ENCODE data around the gene B3GLCT. TPM values are rescaled to one million over a fixed set of nuclear protein-coding genes. Genes with fewer than 3 reads are reported as not detected.

Gene B3GLCT
- total and polyA plus RNA-seq, 4 donors, result 0.88 to 8.3 (median 4.9) TPM

DNA sequence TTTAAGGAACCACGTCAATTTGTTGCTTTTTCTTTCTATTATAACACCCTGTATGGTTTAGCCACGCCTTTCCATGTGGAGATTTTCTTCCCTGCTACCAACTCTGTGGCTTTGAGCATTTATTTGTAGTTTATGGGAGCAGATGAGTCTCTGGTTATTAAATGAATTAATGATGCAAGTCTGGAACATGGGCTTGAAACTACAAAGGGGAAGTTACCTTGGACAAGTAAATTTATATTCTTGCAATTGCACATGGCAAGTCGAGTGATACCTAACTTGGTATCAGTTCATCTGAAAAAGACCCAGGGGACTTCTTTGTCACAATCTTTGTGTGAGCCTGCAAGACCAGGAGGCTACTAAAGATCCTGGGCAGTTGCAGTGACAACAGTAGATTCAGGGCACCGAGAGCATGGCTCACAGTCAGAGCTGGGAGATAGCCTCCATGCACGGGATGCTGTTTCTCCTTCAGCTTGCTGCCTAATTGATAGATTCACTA lies 24.4 kb downstream of the B3GLCT start:
- WGBS, 2 donors, result 91 to 94% methylated on average over 5 of the region's 5 CpGs
- ATAC-seq (ENCODE audit: low FRiP score) (no peak), DNase-seq (no peak)
- Histone ChIP-seq H3K27me3 (ENCODE audit: control insufficient read depth in 1 of 2, insufficient read depth in 2 of 2, low read length in 1 of 2) (no peaks in the 10 kb centered on the region), H3K9me3 (ENCODE audit: control insufficient read depth, low read length) (no peaks in the 10 kb centered on the region), H3K4me3 (ENCODE audit: low read length in 2 of 2) (no peak overlapping the region), H3K36me3 (ENCODE audit: control insufficient read depth in 1 of 2, insufficient read depth in 2 of 2, low read length in 1 of 2) (no peaks in the 10 kb centered on the region), H3K27ac (ENCODE audit: low read depth in 1 of 2, low read length in 2 of 2) (no peak overlapping the region), H3K4me1 (ENCODE audit: control insufficient read depth in 1 of 2, insufficient read depth in 2 of 2, low read length in 2 of 2) (no peaks in the 10 kb centered on the region)
- intact Hi-C loops (cut with DNase I), result no loop called here

DNA sequence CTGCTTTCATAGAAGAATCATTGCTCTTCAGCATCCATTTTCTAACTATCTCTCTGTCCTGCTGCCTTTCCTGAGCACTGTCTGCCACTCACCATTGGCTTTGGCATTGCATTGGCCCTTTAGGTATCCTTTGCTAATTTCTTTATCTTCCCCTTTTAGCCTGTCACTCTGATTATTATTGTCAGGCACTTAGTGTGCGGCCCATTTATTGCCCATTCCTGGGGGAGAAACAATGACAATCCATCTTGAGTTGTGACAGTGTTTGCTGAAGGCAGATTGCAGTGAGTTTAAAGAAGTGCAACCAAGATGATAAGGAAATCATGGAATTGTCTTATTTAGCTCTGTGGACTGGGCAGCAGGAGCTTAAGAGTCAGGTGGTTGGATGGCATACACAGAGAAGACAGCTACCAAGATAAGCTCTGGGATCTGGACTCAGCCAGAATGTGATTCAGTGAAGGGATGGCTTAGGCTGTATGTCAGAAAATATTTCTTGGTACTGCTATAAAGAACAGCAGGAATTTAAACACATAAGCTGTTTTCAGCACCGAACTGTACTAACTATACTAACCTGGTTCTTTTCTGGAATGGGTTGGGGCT lies 25.3 kb downstream of the B3GLCT start:
- DNase-seq, result no peak
- H3K27ac ChIP-seq (ENCODE audit: low read depth in 1 of 2, low read length in 2 of 2), result no peak overlapping the region
- H3K4me1 ChIP-seq (ENCODE audit: control insufficient read depth in 1 of 2, insufficient read depth in 2 of 2, low read length in 2 of 2), result no peaks in the 10 kb centered on the region
- H3K4me3 ChIP-seq (ENCODE audit: low read length in 2 of 2), result no peak overlapping the region
- H3K9me3 ChIP-seq (ENCODE audit: control insufficient read depth, low read length), result no peaks in the 10 kb centered on the region
- H3K27me3 ChIP-seq (ENCODE audit: control insufficient read depth in 1 of 2, insufficient read depth in 2 of 2, low read length in 1 of 2), result no peaks in the 10 kb centered on the region
- no peak for ATAC-seq (ENCODE audit: low FRiP score)
- WGBS, 2 donors, result 77 to 91% methylated on average over 2 of the region's 2 CpGs
- no peaks in the 10 kb centered on the region for H3K36me3 ChIP-seq (ENCODE audit: control insufficient read depth in 1 of 2, insufficient read depth in 2 of 2, low read length in 1 of 2)
- intact Hi-C loops (cut with DNase I), result no loop called here

DNA sequence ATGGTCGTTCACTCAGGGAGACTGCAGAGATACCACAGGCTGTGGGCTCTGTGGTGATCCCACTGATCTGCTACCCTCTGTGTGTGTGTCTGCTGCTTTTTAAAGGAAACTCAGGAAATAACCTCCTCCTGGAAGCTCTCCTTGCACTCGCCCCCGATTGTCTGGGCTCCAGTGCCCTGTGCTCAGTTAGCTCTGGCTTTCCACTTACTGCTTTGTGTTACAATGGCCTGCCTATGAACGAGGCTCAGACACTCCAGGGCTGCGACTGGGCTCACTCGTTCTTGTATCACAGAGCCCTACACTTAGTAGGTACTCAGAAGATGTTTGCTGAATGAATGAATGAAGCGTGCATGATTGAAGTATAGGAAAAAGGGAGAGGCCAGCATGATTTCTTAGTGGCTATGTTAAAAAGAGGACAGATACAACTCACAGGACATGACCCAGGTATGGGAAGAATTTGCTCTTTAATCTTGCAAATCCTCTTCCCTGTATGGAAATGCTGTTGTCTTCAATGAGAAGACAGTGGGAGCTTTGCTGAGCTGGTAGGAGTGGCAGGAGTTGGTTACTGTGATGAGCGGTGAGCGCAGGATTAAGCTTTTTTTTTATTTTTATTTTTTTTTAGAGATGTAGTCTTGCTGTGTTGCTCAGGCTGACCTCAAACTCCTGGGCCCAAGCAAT lies 26.4 kb downstream of the B3GLCT start:
- 93 to 94% methylated on average over 9 of the region's 9 CpGs for WGBS, 2 donors
- intact Hi-C loops (cut with DNase I), result no loop called here
- H3K36me3 ChIP-seq (ENCODE audit: control insufficient read depth in 1 of 2, insufficient read depth in 2 of 2, low read length in 1 of 2), result no peaks in the 10 kb centered on the region
- ATAC-seq (ENCODE audit: low FRiP score) (no peak), DNase-seq (no peak)
- no peaks in the 10 kb centered on the region for H3K4me1 ChIP-seq (ENCODE audit: control insufficient read depth in 1 of 2, insufficient read depth in 2 of 2, low read length in 2 of 2)
- no peaks in the 10 kb centered on the region for H3K27me3 ChIP-seq (ENCODE audit: control insufficient read depth in 1 of 2, insufficient read depth in 2 of 2, low read length in 1 of 2)
- H3K4me3 ChIP-seq (ENCODE audit: low read length in 2 of 2), result no peak overlapping the region
- H3K27ac ChIP-seq (ENCODE audit: low read depth in 1 of 2, low read length in 2 of 2), result no peak overlapping the region
- H3K9me3 ChIP-seq (ENCODE audit: control insufficient read depth, low read length), result no peaks in the 10 kb centered on the region

DNA sequence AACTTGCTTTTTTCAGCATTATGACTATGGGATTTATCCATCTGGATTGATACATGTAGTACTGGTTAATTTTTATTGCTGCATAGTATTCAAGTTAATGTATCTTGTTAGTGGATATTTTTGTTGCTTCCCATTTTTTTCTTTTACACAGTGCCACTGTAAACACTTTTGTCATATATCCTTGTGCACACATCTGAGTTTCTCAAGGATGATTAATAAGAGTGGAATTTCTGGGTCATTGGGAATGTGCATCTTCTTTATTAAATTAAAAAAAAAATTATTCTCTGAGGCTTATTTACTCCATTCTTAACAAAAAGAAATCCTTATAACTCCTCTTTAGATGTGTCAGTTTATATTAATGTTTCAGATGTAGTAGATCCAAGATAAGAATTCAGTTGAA lies 27.3 kb downstream of the B3GLCT start:
- no peak for ATAC-seq (ENCODE audit: low FRiP score)
- intact Hi-C loops (cut with DNase I), result no loop called here
- no peaks in the 10 kb centered on the region for H3K9me3 ChIP-seq (ENCODE audit: control insufficient read depth, low read length)
- H3K27me3 ChIP-seq (ENCODE audit: control insufficient read depth in 1 of 2, insufficient read depth in 2 of 2, low read length in 1 of 2), result no peaks in the 10 kb centered on the region
- H3K4me3 ChIP-seq (ENCODE audit: low read length in 2 of 2), result no peak overlapping the region
- DNase-seq, result no peak
- H3K27ac ChIP-seq (ENCODE audit: low read depth in 1 of 2, low read length in 2 of 2), result no peak overlapping the region
- H3K36me3 ChIP-seq (ENCODE audit: control insufficient read depth in 1 of 2, insufficient read depth in 2 of 2, low read length in 1 of 2), result no peaks in the 10 kb centered on the region
- no peaks in the 10 kb centered on the region for H3K4me1 ChIP-seq (ENCODE audit: control insufficient read depth in 1 of 2, insufficient read depth in 2 of 2, low read length in 2 of 2)

DNA sequence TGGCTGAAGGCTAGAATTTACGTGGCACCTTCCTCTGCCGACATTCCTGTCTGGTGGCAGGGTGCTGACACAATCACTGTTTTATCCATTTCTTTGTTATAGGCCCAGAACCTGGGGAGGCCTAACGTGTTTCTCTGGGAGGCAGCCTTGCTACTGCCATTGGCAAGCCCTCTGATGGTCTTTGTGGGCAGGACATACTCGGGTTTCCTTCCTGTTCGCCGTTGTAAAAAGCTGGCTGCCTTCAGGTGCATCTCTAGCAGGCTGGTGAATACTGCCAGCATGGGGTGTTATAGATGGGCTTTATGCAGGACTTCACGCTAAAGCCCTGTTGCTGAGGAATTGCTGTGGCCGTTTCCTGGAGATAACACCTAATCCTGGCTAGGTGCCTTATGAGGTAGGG lies 28.1 kb downstream of the B3GLCT start:
- Histone ChIP-seq H3K27ac (ENCODE audit: low read depth in 1 of 2, low read length in 2 of 2) (no peak overlapping the region), H3K36me3 (ENCODE audit: control insufficient read depth in 1 of 2, insufficient read depth in 2 of 2, low read length in 1 of 2) (no peaks in the 10 kb centered on the region), H3K4me1 (ENCODE audit: control insufficient read depth in 1 of 2, insufficient read depth in 2 of 2, low read length in 2 of 2) (no peaks in the 10 kb centered on the region), H3K27me3 (ENCODE audit: control insufficient read depth in 1 of 2, insufficient read depth in 2 of 2, low read length in 1 of 2) (no peaks in the 10 kb centered on the region), H3K4me3 (ENCODE audit: low read length in 2 of 2) (no peak overlapping the region), H3K9me3 (ENCODE audit: control insufficient read depth, low read length) (no peaks in the 10 kb centered on the region)
- intact Hi-C loops (cut with DNase I), result no loop called here
- DNase-seq (no peak), ATAC-seq (ENCODE audit: low FRiP score) (no peak)
- WGBS, 2 donors, result 76 to 85% methylated on average over 8 of the region's 8 CpGs

DNA sequence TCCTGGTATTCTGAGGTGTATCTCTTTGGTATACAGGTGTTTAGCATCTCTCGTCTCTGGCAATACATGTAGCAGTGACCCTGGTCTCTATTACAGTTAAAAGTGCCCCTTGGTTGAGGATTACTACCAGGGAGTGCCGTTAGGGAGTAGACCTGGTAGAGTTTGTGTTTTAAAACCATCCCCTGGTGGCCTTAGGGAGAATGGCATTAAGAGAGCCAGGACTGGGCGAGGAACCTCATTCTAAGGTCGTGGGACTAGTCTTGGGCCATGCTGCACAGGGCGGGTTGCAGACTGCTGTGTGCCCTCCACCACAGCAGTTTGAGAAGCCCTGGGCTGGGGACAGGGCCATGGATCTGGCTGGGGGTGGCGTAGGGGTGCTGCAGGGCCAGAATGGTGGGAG lies 35.0 kb downstream of the B3GLCT start:
- WGBS, 2 donors, result 82% methylated on average over 6 of the region's 6 CpGs
- ATAC-seq (ENCODE audit: low FRiP score), result no peak
- intact Hi-C loops (cut with DNase I), result loop anchor here in 1 of 2 donors (5.0 to 10.0 kb wide), 2 partner anchors 190 to 568 kb away; no protein-coding TSS in a partner anchor

DNA sequence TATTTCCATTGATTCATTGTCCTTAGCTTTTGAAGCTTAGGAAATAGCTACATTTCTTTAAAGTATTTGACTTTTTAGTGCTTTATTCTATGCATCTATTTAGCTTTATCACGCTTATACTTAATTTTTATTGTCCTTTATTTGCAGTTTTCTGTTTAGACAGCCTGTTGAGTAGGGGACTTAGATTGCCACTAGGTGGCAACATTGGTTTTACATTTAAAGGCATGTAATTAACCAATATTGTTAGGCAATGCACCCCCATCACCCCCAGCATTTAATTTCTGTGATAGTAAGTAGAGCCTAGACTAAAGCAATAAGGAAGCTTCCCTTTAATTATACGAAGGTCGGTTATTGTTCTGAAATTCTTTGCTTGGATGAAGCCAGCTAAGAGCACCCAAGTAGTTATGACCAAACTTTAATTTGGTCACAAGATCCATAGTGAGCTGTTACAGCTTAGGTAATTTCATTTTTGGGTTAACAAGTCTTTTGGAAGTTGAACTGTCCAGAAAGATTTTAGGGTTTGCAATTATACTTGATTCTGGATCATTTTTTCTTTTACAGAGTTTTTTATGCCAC lies 36.5 kb downstream of the B3GLCT start:
- ATAC-seq (ENCODE audit: low FRiP score) (peak; percentile 54), DNase-seq (no peak)
- H3K4me1 ChIP-seq (ENCODE audit: control insufficient read depth in 1 of 2, insufficient read depth in 2 of 2, low read length in 2 of 2), result no peaks in the 10 kb centered on the region
- whole genome bisulfite sequencing, 2 donors, result 51 to 59% methylated on average over 3 of the region's 3 CpGs
- no peak overlapping the region for H3K27ac ChIP-seq (ENCODE audit: low read depth in 1 of 2, low read length in 2 of 2)
- no peaks in the 10 kb centered on the region for H3K9me3 ChIP-seq (ENCODE audit: control insufficient read depth, low read length)
- H3K27me3 ChIP-seq (ENCODE audit: control insufficient read depth in 1 of 2, insufficient read depth in 2 of 2, low read length in 1 of 2), result no peaks in the 10 kb centered on the region
- H3K4me3 ChIP-seq (ENCODE audit: low read length in 2 of 2), result no peak overlapping the region
- intact Hi-C loops (cut with DNase I), result loop anchor here (2.0 to 10.0 kb wide), 3 partner anchors 189 to 566 kb away; no protein-coding TSS in a partner anchor
- no peaks in the 10 kb centered on the region for H3K36me3 ChIP-seq (ENCODE audit: control insufficient read depth in 1 of 2, insufficient read depth in 2 of 2, low read length in 1 of 2)

More for the DNA sequence above, 35.0 kb downstream of the B3GLCT start:
- no peaks in the 10 kb centered on the region for H3K27me3 ChIP-seq (ENCODE audit: control insufficient read depth in 1 of 2, insufficient read depth in 2 of 2, low read length in 1 of 2)
- H3K9me3 ChIP-seq (ENCODE audit: control insufficient read depth, low read length), result no peaks in the 10 kb centered on the region
- DNase-seq, result no peak
- no peak overlapping the region for H3K4me3 ChIP-seq (ENCODE audit: low read length in 2 of 2)
- H3K4me1 ChIP-seq (ENCODE audit: control insufficient read depth in 1 of 2, insufficient read depth in 2 of 2, low read length in 2 of 2), result no peaks in the 10 kb centered on the region
- no peaks in the 10 kb centered on the region for H3K36me3 ChIP-seq (ENCODE audit: control insufficient read depth in 1 of 2, insufficient read depth in 2 of 2, low read length in 1 of 2)
- no peak overlapping the region for H3K27ac ChIP-seq (ENCODE audit: low read depth in 1 of 2, low read length in 2 of 2)

DNA sequence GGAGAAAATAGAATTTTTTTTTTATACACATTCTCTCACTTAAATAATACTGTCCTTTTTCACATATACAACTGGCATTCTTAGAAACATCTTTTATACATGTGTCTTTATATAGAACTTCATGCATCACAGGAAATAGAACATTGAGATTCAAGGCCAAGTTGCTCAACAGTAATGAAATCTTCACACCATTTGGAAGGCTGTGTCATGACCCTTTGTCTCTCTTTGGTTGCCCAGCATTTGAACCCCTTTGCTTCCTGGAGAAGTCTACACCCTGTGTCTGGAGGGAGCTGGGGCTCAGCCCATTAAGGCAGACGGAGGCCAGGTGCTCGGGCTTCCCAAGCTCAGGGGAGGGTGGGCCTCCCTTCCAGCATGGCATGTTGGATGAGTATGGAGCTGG lies 41.1 kb downstream of the B3GLCT start:
- H3K27ac ChIP-seq (ENCODE audit: low read depth in 1 of 2, low read length in 2 of 2), result no peak overlapping the region
- intact Hi-C loops (cut with DNase I), result no loop called here
- 98 to 100% methylated on average over 2 of the region's 2 CpGs for WGBS, 2 donors
- no peaks in the 10 kb centered on the region for H3K27me3 ChIP-seq (ENCODE audit: control insufficient read depth in 1 of 2, insufficient read depth in 2 of 2, low read length in 1 of 2)
- no peaks in the 10 kb centered on the region for H3K36me3 ChIP-seq (ENCODE audit: control insufficient read depth in 1 of 2, insufficient read depth in 2 of 2, low read length in 1 of 2)
- H3K4me1 ChIP-seq (ENCODE audit: control insufficient read depth in 1 of 2, insufficient read depth in 2 of 2, low read length in 2 of 2), result no peaks in the 10 kb centered on the region
- ATAC-seq (ENCODE audit: low FRiP score) (no peak), DNase-seq (no peak)
- no peak overlapping the region for H3K4me3 ChIP-seq (ENCODE audit: low read length in 2 of 2)
- no peaks in the 10 kb centered on the region for H3K9me3 ChIP-seq (ENCODE audit: control insufficient read depth, low read length)

DNA sequence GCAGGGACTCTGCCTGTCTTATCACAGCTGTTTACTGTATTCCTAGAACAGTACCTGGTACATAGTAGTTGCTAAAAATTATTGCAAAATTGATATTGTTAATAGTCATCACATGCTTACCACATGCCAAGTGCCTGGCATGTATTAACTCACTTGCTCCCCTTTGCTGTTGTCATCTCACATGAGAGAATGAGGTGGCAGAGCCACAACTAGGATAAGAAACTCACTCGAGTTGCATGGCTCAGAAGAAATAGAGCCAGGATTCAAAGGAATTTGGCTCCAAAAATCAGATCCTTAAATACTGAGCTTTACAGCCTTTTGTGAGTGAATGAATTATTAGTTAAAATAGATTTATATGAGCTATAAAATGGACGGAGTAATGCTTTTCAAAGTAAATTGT lies 42.6 kb downstream of the B3GLCT start:
- DNase-seq, result no peak
- H3K4me3 ChIP-seq (ENCODE audit: low read length in 2 of 2), result no peak overlapping the region
- no peaks in the 10 kb centered on the region for H3K4me1 ChIP-seq (ENCODE audit: control insufficient read depth in 1 of 2, insufficient read depth in 2 of 2, low read length in 2 of 2)
- no peaks in the 10 kb centered on the region for H3K9me3 ChIP-seq (ENCODE audit: control insufficient read depth, low read length)
- intact Hi-C loops (cut with DNase I), result no loop called here
- WGBS, 2 donors, result 22 to 28% methylated on average over 2 of the region's 2 CpGs
- no peaks in the 10 kb centered on the region for H3K27me3 ChIP-seq (ENCODE audit: control insufficient read depth in 1 of 2, insufficient read depth in 2 of 2, low read length in 1 of 2)
- H3K27ac ChIP-seq (ENCODE audit: low read depth in 1 of 2, low read length in 2 of 2), result no peak overlapping the region
- H3K36me3 ChIP-seq (ENCODE audit: control insufficient read depth in 1 of 2, insufficient read depth in 2 of 2, low read length in 1 of 2), result no peaks in the 10 kb centered on the region
- no peak for ATAC-seq (ENCODE audit: low FRiP score)

Measured in aorta (tissue), 5 donors.